Stimulated activated naive CD8-positive, alpha-beta T cell treated with anti-CD3 and anti-CD28 coated beads, Interleukin-15, Interleukin-2, amounts not matched to agents 100 U/mL and 50 U/mL, for 24 hours (primary cell): ENCODE measurements around the gene IRS2.

Experiments
- ATAC-seq: fragments of 150-1000 bp; cut with Tn5 transposase; one replicate; pipeline ENCODE4 v1.10.0; 2021
- DNase-seq: peaks from one replicate; pipeline ENCODE4 v3.0.0; 2021

The IRS2 gene

DNA sequence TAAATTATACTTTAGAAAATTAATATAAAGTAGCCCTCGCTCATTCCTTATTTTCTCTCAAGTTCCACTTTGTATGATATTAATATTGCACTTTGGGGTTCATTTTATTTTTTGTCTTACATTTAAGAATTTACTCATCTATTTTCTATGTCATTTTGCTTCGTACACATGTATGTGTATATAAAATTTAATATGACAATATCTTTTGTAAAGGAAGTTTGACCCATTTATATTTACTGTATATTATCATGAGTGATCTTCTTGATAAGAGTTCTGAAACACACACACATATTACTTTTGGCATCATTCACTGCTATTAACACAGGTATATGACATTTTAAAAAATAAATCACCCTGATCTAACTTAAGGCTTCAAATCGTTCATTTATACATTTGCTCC lies 83.1 kb downstream of the IRS2 start:
- ATAC-seq (no peak), DNase-seq (no peak)
